A549 treated with DMSO at 1 μM for 4 hours (cell line): ENCODE data around the gene OCRL. TPM values are rescaled to one million over a fixed set of nuclear protein-coding genes. Genes with fewer than 3 reads are reported as not detected.

ENCODE experiments used
- total RNA-seq: library from RNA; stranded (reverse); fragments of 200-300 nt; extraction: Qiagen RNA extraction; gene quantifications from 5 replicates; pipeline ENCODE4 v1.2.3, GENCODE V29; 2022; ENCODE audit warnings: low read depth

The OCRL gene
- 20.6 to 27.5 TPM (median 24.6 TPM) in 5 replicates for total RNA-seq

GRCh38 chrX:129540068-129540653, at the start of gene OCRL:
Gene OCRL (plus strand): TSS chrX:129540259. CDS start chrX:129540440, 181 bp downstream.

GRCh38 chrX:129523079-129523911, 16.8 kb upstream of the OCRL start, which contains the start of gene SMARCA1:
Gene SMARCA1 (minus strand): TSS chrX:129523490. CDS start chrX:129523370, 120 bp downstream.

Other genes with a start within 250 kb of the OCRL start
- gene SMARCA1, start 16.8 kb upstream of the OCRL start, total RNA-seq, result 34.0 to 51.6 TPM (median 49.6 TPM) in 5 replicates
- gene APLN, start 114.7 kb downstream of the OCRL start, total RNA-seq, result 0.78 to 0.99 TPM (median 0.83 TPM) in 5 replicates
- gene XPNPEP2, start 198.7 kb downstream of the OCRL start, total RNA-seq, result not detected in 5 replicates
- gene SASH3, start 239.7 kb downstream of the OCRL start, total RNA-seq, result not detected in 5 replicates